GM18520 (cell line): Measurements from ENCODE around the gene MKNK1.

Experiments
- ATAC-seq: cut with Tn5 transposase; IDR thresholded peaks from one replicate; pipeline ENCODE4 v1.9.1; 2021; ENCODE audit not compliant: unreplicated experiment

Gene MKNK1

GRCh38 chr1:46568461-46568891, 35.6 kb downstream of the MKNK1 start:
- ATAC-seq, result no peak

- ATAC-seq, result no peak
Measured at GRCh38 chr1:46563341-46563740, 40.7 kb downstream of the MKNK1 start.

- no peak for ATAC-seq
Measured at GRCh38 chr1:46562498-46562897, 41.6 kb downstream of the MKNK1 start.

GRCh38 chr1:46558966-46559365, 45.1 kb downstream of the MKNK1 start:
- no peak for ATAC-seq

- ATAC-seq, result no peak
Measured at GRCh38 chr1:46558141-46558963, 45.7 kb downstream of the MKNK1 start.

- ATAC-seq, result no peak
Measured at GRCh38 chr1:46557403-46557802, 46.7 kb downstream of the MKNK1 start.

GRCh38 chr1:46556822-46557221, 47.2 kb downstream of the MKNK1 start:
- no peak for ATAC-seq

GRCh38 chr1:46555826-46556619, 48.0 kb downstream of the MKNK1 start:
- no peak for ATAC-seq

GRCh38 chr1:46554597-46555381, 49.3 kb downstream of the MKNK1 start:
- no peak for ATAC-seq

- no peak for ATAC-seq
Measured at GRCh38 chr1:46554236-46554596, 49.9 kb downstream of the MKNK1 start.

GRCh38 chr1:46553506-46553905, 50.6 kb downstream of the MKNK1 start:
- ATAC-seq, result no peak

- ATAC-seq, result no peak
Measured at GRCh38 chr1:46552357-46553237, 51.5 kb downstream of the MKNK1 start.

- no peak for ATAC-seq
Measured at GRCh38 chr1:46551597-46552095, 52.4 kb downstream of the MKNK1 start, which contains the start of gene KNCN. Gene KNCN (minus strand): TSS chr1:46551647. CDS start chr1:46551215, 432 bp downstream.

- no peak for ATAC-seq
Measured at GRCh38 chr1:46550751-46551231, 53.3 kb downstream of the MKNK1 start.

GRCh38 chr1:46549697-46550681, 54.1 kb downstream of the MKNK1 start:
- ATAC-seq, result no peak

GRCh38 chr1:46547481-46548383, 56.3 kb downstream of the MKNK1 start:
- no peak for ATAC-seq

GRCh38 chr1:46546210-46546609, 57.9 kb downstream of the MKNK1 start:
- no peak for ATAC-seq

GRCh38 chr1:46545784-46546183, 58.3 kb downstream of the MKNK1 start:
- no peak for ATAC-seq
